HepG2 (cell line): ENCODE measurements around the gene TCFL5. TPM values are rescaled to one million over a fixed set of nuclear protein-coding genes. Genes with fewer than 3 reads are reported as not detected.

Experiments
- FLYWCH1 ChIP-seq: sonication (generic); formaldehyde crosslinking; IDR thresholded peaks from 2 replicates; pipeline ENCODE4 v1.8.1; 2023; ENCODE audit warnings: mild to moderate bottlenecking, missing genetic modification reagents
- GFI1 ChIP-seq: sonication (generic); formaldehyde crosslinking; IDR thresholded peaks from 2 replicates; pipeline ENCODE4 v1.5.0; 2020; ENCODE audit warnings: missing genetic modification reagents, mild to moderate bottlenecking, borderline replicate concordance
- HDAC2 ChIP-seq: sonication (generic); formaldehyde crosslinking; IDR thresholded peaks from 2 replicates; pipeline ENCODE4 v1.4.0; 2020; ENCODE audit warnings: missing genetic modification reagents
- IRF2 ChIP-seq: IDR thresholded peaks from 2 replicates; pipeline ENCODE4 v1.6.1; 2018; ENCODE audit warnings: missing genetic modification reagents, missing compliant biosample characterization
- KDM2A ChIP-seq: sonication (generic); formaldehyde crosslinking; IDR thresholded peaks from 2 replicates; pipeline ENCODE4 v1.4.0; 2020; ENCODE audit warnings: low read depth, missing genetic modification reagents, borderline replicate concordance
- SALL1 ChIP-seq: sonication (generic); formaldehyde crosslinking; IDR thresholded peaks from 2 replicates; pipeline ENCODE4 v1.8.0; 2022; ENCODE audit warnings: mild to moderate bottlenecking, missing genetic modification reagents
- THAP11 ChIP-seq: IDR thresholded peaks from 2 replicates; pipeline ENCODE4 v1.6.1; 2016; ENCODE audit warnings: missing biosample characterization, missing genetic modification reagents
- ZNF782 ChIP-seq: sonication (generic); formaldehyde crosslinking; IDR thresholded peaks from 2 replicates; pipeline ENCODE4 v1.4.0; 2020; ENCODE audit warnings: missing genetic modification reagents, mild to moderate bottlenecking, borderline replicate concordance
- polyA plus RNA-seq, 8 experiments: library from polyadenylated mRNA; depleted of rRNA in 3 of 8; stranded (reverse) in 7 of 8; unstranded in 1 of 8; fragments of >200 nt; fragmentation: Illumina TruSeq in 4 of 8; extraction: Trizol in 4 of 8; gene quantifications; 2 replicates each; pipeline versions ENCODE4 v1.2.1 to v1.2.3, GENCODE V29; 2011 to 2016; ENCODE audit warnings: low read depth in 4 of 8, missing spikeins in 1 of 8, mixed read lengths in 1 of 8; ENCODE audit not compliant: insufficient read depth in 1 of 8
- total RNA-seq, 5 experiments: library from RNA; depleted of rRNA; stranded (reverse); fragments of >200 nt; fragmentation: Illumina TruSeq; extraction: Trizol; gene quantifications; 2 replicates each; pipeline ENCODE4 v1.2.3, GENCODE V29; 2016; ENCODE audit warnings: low read depth in 1 of 5
- TF ChIP-seq, protein P1 (sequence below): IDR thresholded peaks from 2 replicates; pipeline ENCODE4 v1.6.1; 2016; ENCODE audit warnings: missing biosample characterization, missing genetic modification reagents, low read depth
- TF ChIP-seq, protein P2 (sequence below): sonication (generic); formaldehyde crosslinking; IDR thresholded peaks from 2 replicates; pipeline ENCODE4 v1.4.0; 2020; ENCODE audit warnings: mild to moderate bottlenecking, missing genetic modification reagents
- TF ChIP-seq, protein P3 (sequence below): sonication (generic); formaldehyde crosslinking; IDR thresholded peaks from 2 replicates; pipeline ENCODE4 v1.4.0; 2020; ENCODE audit warnings: mild to moderate bottlenecking, missing genetic modification reagents
- TF ChIP-seq, protein P4 (sequence below): sonication (generic); formaldehyde crosslinking; IDR thresholded peaks from 2 replicates; pipeline ENCODE4 v1.4.0; 2020; ENCODE audit warnings: mild to moderate bottlenecking, missing genetic modification reagents

Gene TCFL5
- total and polyA plus RNA-seq, 2 of the 13 experiments (the other 11 are each of a cell fraction or from before 2014, with no cell fraction given) = 14.8 to 20.0 TPM

DNA sequence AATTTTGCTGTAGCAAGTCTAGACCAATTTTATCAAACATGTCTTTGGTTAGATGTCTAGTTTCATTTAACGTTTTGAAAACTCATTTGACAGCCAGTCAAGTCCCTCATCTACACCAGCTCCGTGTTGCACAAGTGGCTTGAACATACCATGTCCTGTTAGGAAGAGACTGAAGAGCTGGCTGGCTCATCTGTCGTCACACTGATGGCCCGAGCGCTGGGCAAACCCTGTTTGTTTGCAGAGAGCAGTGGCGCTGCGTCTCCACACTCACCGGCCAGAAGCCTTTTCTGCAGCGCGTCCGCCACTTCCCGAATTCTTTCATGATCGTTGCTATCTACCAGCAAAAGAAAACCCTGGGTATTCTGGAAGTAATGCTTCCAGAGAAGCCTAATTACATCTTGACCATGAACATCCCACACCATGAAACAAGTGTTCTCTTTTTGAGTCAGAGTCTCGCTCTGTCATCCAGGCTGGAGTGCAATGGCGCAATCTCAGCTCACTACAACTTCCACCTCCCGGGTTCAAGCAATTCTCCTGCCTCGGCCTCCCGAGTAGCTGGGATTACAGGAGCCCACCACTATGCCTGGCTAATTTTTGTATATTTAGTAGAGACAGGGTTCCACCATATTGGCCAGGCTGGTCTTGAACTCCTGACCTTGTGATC lies 10.7 kb upstream of the TCFL5 start (continued):
- TF ChIP-seq, protein P1, sequence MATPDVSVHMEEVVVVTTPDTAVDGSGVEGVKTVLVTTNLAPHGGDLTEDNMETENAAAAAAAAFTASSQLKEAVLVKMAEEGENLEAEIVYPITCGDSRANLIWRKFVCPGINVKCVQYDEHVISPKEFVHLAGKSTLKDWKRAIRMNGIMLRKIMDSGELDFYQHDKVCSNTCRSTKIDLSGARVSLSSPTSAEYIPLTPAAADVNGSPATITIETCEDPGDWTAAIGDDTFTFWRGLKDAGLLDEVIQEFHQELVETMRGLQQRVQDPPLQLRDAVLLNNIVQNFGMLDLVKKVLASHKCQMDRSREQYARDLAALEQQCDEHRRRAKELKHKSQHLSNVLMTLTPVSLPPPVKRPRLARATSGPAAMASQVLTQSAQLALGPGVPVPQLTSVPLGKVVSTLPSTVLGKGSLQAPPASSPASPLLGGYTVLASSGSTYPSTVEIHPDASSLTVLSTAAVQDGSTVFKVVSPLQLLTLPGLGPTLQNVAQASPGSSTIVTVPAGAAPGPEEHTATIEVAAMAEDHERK (CRISPR knock-in tag) = no peak
- TF ChIP-seq IRF2 (CRISPR knock-in tag) = no peak; the same call in 1 of the 2 replicates
- peak; percentile 56 for TF ChIP-seq SALL1
- no peak for TF ChIP-seq FLYWCH1 (CRISPR knock-in tag)
- TF ChIP-seq GFI1 = no peak; the same call in 1 of the 2 replicates
- no peak for TF ChIP-seq ZNF782 (CRISPR knock-in tag)
- TF ChIP-seq, protein P2, sequence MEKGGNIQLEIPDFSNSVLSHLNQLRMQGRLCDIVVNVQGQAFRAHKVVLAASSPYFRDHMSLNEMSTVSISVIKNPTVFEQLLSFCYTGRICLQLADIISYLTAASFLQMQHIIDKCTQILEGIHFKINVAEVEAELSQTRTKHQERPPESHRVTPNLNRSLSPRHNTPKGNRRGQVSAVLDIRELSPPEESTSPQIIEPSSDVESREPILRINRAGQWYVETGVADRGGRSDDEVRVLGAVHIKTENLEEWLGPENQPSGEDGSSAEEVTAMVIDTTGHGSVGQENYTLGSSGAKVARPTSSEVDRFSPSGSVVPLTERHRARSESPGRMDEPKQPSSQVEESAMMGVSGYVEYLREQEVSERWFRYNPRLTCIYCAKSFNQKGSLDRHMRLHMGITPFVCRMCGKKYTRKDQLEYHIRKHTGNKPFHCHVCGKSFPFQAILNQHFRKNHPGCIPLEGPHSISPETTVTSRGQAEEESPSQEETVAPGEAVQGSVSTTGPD (CRISPR knock-in tag) = no peak
- TF ChIP-seq, protein P3, sequence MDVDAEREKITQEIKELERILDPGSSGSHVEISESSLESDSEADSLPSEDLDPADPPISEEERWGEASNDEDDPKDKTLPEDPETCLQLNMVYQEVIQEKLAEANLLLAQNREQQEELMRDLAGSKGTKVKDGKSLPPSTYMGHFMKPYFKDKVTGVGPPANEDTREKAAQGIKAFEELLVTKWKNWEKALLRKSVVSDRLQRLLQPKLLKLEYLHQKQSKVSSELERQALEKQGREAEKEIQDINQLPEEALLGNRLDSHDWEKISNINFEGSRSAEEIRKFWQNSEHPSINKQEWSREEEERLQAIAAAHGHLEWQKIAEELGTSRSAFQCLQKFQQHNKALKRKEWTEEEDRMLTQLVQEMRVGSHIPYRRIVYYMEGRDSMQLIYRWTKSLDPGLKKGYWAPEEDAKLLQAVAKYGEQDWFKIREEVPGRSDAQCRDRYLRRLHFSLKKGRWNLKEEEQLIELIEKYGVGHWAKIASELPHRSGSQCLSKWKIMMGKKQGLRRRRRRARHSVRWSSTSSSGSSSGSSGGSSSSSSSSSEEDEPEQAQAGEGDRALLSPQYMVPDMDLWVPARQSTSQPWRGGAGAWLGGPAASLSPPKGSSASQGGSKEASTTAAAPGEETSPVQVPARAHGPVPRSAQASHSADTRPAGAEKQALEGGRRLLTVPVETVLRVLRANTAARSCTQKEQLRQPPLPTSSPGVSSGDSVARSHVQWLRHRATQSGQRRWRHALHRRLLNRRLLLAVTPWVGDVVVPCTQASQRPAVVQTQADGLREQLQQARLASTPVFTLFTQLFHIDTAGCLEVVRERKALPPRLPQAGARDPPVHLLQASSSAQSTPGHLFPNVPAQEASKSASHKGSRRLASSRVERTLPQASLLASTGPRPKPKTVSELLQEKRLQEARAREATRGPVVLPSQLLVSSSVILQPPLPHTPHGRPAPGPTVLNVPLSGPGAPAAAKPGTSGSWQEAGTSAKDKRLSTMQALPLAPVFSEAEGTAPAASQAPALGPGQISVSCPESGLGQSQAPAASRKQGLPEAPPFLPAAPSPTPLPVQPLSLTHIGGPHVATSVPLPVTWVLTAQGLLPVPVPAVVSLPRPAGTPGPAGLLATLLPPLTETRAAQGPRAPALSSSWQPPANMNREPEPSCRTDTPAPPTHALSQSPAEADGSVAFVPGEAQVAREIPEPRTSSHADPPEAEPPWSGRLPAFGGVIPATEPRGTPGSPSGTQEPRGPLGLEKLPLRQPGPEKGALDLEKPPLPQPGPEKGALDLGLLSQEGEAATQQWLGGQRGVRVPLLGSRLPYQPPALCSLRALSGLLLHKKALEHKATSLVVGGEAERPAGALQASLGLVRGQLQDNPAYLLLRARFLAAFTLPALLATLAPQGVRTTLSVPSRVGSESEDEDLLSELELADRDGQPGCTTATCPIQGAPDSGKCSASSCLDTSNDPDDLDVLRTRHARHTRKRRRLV (CRISPR knock-in tag) = no peak
- TF ChIP-seq HDAC2 (CRISPR knock-in tag) = peak; percentile 73
- peak; percentile 67; the same call in 1 of the 2 replicates for TF ChIP-seq KDM2A
- no peak for TF ChIP-seq THAP11 (CRISPR knock-in tag)
- TF ChIP-seq, protein P4, sequence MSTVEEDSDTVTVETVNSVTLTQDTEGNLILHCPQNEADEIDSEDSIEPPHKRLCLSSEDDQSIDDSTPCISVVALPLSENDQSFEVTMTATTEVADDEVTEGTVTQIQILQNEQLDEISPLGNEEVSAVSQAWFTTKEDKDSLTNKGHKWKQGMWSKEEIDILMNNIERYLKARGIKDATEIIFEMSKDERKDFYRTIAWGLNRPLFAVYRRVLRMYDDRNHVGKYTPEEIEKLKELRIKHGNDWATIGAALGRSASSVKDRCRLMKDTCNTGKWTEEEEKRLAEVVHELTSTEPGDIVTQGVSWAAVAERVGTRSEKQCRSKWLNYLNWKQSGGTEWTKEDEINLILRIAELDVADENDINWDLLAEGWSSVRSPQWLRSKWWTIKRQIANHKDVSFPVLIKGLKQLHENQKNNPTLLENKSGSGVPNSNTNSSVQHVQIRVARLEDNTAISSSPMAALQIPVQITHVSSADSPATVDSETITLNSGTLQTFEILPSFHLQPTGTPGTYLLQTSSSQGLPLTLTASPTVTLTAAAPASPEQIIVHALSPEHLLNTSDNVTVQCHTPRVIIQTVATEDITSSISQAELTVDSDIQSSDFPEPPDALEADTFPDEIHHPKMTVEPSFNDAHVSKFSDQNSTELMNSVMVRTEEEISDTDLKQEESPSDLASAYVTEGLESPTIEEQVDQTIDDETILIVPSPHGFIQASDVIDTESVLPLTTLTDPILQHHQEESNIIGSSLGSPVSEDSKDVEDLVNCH (CRISPR knock-in tag) = no peak
